UCSD-AML1 (cell line): Measurements from ENCODE around the gene SLC35F3.

Experiments used
- DNase-seq: peaks from one replicate; lab custom pipeline; 2025; ENCODE audit not compliant: unreplicated experiment; lab: John Stamatoyannopoulos, UW

SLC35F3 gene

DNA sequence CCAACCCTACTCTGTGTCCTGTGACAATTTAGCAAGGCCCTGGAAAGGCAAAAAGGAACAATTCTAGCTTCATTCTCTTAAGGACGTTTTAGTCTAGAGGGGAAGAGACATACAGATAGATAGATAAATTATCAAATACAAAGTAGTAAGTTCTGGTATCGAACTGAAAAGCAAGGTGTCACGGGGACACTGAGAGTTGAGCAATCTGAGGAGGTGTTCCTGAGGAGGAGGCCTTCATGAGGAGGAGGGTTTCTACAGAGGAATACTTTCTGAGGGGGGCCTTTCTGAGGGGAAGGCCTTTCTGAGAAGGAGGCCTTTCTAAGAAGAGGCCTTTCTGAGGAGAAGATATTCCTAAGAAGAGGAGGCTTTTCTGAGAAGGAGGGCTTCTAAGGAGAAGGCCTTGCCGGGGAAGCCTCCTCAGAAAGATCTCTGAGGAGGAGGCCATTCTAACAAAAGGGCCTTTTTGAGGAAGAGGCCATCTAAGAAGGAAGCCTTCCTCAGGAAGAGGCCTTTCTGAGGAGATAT lies 312.9 kb downstream of the SLC35F3 start:
- no peak for DNase-seq

DNA sequence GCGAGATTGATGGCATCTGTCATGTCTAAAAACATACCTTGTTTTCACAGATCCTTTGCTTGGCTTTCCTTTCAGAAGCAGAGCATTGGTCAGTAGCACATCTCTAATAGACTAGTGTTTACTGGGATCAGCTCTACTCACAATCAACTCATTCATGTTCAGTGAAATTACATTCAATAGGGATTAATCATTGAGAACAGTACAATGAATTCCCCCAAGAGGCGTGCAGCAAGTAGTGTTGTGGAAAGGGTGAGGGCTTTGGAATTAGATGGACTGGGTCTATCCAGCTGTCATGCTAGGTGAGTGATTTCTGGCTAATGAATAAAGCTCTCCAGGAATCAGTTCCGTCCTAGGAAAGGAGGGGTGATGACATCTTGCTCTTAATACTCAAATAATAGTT lies 313.6 kb downstream of the SLC35F3 start:
- no peak for DNase-seq

DNA sequence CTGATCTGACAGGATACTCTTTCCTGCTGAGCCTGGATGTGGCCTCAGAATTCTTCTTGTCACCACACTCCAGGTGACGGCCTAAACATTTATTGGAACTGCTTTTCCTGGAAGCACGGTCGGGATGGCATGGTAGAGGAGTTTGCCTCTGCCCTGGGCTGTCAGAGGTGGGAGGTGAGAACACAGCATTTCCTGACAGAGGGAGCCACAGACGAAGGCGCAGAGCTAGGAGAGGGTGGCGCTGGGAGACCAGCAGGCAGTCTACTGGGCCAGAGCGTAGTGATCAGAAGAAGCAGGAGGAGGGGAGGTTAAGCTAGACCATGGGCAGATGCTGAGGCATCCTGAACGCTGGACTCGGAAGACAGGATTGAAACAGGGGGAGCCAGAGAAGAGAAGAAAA lies 315.2 kb downstream of the SLC35F3 start:
- DNase-seq, result no peak

DNA sequence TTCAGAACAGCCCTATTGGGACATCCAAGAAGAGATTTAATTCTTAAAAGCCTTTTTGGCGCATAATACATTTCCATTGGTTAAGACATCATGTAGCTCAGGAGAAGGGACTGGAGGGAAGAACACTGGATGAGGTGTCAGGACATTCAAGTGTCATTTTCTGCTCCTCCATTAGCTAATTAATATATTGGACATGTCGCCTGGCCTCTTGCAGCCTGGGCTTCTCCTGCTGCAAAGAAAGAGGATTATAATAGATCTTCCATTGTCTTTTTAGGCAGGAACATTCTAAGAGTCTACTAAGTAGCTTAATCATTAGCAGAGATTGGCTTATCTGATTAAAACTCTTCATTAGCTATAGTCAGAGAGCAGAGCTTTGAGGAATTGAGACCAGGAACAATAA lies 317.1 kb downstream of the SLC35F3 start:
- DNase-seq, result no peak

DNA sequence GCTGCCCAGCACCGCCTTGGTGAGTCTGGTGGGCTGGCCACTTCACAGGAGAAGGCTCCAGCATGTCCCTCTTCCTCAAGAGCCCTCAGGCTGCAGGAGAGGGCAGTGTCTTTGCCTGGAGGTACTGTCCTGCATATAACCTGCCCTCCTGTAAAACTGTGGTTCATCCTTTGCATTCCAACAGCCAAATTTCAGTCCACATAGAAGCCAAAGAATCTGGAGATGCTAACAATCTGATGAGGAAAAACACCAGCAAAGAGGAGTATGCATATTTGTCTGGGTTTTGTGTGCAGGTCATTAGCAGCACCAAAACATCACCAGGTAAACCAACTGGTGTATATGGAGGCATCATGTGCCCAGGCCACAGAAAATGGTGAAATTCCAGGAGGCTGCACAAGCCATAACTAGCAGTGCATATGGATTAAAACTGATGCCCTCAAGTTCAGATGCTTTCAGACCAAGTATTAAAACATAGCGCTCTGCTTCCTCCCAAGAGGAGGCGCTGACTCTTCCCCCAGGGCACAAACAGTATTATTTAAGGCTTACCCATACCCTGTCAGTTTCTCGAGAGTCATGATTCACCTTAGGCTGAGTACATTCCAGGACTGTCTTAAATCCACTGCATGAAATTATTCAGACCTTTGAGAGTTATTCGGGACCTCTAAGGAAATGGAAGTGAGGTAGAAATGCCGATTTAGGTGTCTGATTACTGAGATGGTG lies 318.2 kb downstream of the SLC35F3 start:
- no peak for DNase-seq

DNA sequence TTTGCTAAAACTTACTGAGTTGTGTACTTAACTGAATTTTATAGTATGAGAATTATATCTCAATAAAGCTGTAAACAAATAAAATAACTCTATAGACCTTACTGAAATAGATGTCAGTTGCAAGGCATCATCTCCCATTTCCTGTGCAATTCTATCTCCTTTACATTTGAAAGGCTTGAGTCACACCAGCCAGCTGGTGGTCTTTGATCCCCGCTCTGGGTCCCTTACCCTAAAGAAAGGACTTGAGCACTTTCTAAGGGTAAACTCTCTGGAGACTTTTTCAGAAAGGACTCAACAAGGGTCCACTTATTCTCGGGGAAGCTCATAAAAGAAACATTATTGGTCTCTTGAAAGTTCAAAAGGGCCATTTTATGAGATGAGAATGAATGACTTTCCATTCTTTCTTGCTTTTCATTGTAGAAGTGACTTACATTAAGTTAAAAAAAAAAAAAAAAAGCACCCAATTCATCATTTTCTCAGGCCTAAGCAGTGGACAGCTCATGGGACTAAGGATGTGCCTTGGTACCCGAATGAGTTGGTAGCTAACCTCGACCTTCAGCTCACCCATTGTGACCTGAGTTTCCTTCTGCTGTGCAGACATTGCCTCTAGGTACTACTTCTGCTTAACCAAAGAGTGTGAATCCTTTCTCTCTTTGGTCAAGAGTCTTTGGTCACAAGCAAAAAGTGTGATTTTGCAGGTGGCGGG lies 321.8 kb downstream of the SLC35F3 start:
- DNase-seq, result no peak

DNA sequence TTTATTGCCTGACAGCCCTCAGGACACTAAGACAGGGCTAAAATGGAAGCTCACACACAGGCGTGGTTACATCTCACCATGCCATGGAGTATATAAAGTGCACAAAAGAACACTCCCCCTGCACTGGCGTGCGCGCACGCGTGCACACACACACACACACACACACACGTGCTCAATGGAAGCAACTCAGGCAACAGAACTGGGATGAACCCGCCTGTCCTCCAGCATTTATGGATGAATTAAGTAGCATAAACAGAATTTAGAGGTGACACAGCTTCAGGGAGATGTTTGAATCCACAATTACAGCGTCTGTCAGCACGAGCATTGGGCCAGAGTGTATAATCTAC lies 322.3 kb downstream of the SLC35F3 start:
- no peak for DNase-seq

DNA sequence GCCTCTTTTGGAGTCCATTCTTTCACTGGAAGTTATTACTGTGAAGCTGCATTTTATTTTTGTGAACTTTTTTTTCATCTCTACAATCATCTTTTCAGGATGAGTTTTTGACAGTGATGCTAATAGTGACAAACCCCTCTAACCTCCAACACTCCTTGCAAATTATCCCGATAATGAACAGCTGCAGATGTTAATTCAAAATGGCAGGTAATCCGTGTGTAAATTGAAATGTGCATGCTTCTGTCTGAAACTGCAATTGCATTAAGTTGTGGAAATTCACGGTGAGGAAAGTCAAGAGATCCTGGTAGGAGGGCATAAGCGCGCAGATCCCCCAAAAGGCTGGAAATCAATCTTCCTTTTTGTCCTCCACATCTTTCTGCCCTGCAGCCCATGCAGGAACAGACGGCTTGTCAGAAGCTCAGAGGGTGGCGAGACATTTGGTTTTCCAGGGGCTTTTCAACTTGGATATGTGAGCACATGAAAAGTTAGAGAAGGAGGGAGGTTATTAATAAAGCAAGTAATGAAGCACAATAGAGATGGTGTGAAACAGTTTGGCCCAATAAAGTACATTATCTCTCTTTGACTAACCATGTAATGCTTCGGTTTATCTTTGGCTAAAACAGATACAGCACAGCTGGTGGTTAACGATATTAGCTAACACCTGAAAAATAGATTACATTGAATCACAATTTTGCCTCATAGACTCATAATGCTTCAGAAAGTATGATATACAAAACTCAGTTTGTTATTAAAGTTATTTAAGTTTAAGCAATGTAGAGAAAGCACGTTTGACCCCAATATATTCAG lies 325.3 kb downstream of the SLC35F3 start:
- no peak for DNase-seq

DNA sequence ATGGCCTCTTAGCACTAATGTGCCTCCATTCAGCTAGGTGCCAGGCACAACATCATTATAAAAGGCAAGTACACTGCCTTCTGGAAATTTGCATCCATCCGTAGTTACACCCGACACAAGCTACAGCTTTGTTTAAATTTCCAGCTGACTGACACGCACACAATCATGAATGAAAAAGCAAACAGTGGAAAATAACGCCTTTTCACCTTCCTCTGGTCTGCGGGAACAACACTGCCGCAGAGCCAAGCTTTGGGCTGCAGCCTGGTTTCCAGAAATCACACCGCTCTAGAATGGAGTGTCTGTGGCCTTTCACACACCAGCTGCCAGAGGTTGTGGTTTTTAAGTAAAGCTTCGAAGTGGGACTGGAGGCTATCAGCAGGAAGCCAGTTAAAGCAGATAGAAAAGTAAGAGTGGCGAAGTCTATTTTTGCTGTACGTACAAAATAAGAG lies 326.0 kb downstream of the SLC35F3 start:
- DNase-seq, result no peak

DNA sequence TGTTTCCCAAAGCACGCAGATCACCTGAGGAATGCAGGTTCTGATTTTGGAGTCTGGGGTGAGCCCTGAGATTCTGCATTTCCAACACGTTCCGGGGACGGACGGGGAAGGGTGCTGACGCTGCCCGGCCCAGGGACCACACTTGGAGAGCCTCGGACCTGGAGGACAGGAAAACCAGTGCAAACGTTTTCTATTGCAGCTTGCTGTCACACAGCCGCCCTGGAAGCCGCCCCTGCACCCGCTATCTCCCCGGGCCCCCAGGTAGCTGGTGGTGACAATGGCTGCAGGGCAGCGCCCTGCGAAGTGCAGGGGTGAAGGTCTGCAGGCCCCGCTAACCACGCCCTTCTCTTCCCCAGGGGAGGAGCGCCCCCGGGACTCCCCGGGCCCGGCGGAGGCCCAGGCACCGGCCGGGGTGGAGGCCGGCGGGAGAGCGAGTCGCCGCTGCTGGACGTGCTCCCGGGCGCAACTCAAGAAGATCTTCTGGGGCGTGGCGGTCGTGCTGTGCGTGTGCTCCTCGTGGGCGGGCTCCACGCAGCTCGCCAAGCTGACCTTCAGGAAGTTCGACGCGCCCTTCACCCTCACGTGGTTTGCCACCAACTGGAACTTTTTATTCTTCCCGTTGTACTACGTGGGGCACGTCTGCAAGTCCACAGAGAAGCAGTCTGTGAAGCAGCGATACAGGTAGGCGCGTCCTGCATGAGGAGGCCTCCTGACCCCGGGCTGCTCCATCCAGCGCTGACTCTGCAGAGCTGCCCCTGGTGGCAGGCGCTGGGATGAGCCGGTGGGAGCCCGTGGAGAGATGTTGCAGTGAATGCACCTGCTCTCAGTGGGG lies 326.8 kb downstream of the SLC35F3 start:
- DNase-seq, result no peak

DNA sequence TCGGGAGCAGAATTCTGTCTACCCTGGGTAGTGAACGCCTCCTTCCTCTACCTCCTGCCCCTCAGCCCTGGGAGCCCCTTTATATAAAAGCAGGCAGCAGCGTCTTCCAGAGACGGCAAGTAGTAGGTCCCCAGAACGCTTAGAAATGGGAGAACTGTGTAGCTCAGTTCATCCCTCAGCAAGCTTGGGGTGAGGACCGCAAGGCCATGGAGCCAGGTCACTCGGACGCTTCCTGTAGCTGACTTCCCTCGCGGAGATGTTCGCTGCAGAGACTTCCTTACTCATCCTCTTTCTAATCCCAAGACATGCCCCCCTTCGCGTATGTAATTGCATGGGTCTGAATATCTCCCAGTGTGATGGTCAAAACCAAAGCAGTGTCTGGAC lies 327.4 kb downstream of the SLC35F3 start:
- DNase-seq, result no peak

DNA sequence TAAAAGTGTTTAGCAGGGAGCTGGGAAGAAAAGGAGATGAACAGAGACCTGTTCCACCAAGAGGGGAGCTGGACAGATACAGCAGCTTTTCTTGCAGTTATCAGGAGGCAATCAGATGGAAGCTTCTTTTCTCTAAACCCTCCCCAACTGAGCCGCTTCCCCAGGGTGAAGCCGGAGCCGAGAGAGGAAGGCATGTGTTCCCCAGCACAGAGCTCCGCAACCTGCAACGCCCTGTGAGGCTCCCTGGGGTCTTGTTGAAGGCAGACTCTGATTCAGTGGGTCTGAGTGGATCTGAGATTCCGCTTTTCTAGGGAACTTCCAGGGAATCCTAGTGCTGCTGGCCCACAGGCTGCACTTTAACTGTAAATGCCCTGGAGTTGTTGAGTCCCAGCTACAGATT lies 329.7 kb downstream of the SLC35F3 start:
- DNase-seq, result no peak

DNA sequence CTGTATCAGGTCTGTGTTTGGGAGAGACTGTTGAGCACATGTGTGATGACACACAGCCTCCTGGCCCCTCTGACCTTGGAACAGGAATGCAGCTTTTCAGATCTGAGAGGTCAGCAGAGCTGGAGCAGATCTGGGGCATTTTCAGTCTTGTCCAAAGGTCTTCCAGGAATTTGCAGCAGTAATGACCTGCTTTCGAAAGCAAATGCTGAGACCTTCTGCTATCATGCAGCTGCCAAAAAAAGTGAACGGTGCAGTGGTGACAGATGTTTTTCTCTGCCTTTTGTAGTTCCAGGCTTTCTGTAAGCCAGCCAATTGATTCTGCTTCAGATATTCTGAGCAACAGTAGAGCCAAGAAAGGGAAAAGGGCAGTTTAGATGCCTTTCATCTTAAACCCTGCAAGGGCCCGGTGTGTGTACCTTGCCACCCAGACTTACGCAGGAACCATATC lies 331.0 kb downstream of the SLC35F3 start:
- no peak for DNase-seq

DNA sequence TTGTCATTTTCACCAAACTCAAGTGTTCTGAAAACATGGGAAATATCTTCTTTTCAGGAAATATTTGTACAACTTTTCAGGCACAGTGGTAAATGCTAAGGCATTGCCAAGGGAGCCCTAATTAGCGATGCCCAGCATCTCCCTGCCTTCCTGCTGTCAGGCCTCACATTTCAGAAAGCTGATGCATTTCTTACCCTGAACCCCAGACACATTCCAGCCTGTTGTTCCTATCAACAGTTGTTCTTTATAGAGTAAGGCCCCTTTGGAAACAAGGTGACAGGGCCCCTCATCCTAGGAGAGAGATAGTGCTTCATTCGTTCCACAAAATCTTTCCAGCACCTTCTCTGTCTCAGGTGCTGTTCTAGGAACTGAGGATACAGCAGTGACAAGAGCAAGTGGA lies 332.9 kb downstream of the SLC35F3 start:
- no peak for DNase-seq

DNA sequence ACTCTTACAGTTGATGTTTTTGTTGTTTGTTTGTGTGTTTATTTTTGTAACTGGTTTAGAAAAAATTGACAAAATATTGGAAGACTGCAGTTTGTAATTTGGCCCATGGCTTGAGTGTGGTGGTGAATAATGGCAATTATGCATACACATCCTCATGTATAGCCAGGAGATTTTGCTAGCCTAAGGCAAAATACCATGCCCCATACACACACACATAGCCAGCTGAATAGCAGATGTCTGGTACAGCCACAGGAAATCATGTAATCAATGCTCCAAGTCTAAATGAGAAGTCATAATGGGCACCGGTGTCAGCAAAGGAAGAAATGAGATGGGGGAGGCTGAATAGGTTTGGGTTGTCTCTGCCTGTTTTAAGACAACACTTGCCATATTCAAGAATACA lies 333.6 kb downstream of the SLC35F3 start:
- no peak for DNase-seq

DNA sequence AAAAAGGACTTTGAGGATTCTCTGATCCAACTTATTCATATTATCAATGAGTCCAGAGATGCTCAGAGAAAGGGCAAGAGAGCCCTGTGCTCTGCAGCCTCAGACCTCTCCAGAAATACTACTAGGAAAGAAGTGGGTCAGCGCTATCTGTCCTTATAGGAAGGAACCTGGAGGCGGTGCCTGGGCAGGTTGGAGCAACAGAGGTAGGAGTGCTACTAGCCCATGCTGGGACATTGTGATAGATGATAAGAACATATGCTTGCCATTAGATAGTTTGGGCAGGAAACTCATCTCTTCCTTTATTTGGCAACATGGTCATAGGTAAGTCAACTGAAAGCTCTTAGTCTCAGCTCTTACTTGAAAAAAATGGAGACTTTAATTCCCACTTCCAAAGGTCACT lies 335.0 kb downstream of the SLC35F3 start:
- DNase-seq, result no peak

DNA sequence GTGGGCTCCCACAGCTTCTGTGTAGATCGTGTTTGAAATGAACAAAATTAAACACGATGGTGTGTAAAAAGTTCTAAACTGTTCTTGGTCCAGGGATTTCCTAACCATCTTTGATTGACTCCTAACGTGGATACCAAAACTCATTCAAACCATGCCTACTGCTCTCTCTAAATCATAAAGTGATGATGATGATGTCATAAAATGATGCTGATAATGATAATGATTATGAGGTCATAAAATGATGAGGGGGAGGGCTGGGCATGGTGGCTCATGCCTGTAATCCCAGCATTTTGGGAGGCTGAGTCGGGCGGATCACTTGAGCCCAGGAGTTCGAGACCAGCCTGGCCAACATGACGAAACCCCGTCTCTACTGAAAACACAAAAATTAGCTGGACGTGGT lies 335.5 kb downstream of the SLC35F3 start:
- no peak for DNase-seq

DNA sequence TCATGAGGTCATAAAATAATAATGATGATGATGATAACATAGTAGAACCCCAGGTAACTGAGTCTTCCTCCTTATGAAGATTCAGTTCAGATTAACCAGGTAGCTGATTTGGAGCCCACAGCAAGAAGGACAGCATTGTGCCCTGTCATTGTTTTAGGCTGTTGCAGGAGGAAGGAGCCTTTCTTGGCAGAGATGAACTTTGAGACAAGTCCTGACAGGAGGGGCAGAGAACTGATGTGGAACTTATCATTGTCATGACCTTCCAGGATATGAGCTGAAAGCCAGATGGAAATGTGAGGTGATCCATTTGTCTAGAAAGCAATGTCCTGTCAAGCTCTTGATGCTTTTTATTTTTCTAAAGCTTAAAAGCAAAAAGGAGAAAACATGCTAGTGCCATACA lies 336.2 kb downstream of the SLC35F3 start:
- DNase-seq, result no peak

DNA sequence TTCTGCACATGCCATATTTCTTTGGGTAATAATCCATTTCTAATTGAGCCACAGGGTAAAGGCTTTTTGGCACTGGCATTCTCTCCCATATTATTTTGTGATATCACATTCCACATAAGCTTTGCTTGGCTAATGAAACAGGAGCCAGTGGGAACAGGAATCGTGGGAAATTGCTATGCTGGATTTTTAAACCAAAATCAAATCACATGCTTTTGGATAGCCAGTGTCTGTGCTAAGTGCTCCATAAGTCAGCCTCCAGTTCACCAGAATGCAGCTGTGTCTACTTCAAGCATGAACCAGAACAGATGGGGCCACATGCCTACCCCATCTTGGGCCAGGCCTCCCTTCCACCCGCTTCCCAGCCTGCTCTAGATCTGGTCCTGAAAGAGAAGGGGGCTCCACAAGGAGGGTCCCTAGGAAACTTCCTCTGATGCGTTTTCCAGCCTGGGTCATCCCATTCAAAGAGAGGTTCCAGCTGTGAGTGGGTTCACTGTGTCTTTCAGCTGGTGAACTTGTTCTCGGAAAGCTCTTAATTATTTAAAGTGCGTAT lies 337.5 kb downstream of the SLC35F3 start:
- DNase-seq, result no peak

DNA sequence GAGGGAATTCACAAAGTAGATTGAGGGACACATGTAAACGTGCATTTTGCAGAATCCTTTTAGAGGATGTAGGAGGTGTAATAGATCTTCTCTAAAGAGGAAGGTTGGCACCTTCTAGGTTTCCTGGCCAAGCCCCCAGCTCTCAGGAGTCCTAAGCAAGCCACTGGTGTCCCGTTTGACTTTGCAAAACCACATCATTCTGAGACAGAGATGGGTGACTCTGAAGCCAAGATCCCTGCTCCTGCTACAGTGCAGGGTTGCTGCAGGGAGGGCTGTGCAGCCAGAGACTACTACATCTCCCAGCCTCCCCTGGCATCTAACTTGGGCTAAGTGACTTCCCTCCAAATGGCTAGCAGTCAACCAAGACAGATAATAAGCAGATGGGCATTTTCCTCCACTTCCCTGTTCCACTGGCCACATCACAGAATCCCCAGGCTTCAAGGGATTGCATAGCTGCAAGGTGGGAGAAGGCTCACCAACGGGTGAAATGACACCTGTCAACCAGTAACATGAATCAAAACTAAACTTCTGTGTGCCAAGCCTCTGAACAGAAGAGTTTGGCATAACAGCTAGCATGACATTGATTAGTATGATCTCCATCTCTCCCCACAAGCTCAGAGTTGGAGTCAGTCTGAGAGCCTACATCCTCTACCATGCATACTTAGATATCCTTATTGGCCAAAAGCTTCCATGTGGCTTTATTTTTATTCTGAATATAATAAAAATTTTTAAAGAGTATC lies 339.2 kb downstream of the SLC35F3 start:
- DNase-seq, result no peak
